Caco-2 (cell line): ENCODE measurements around the gene SLC16A4. TPM values are rescaled to one million over a fixed set of nuclear protein-coding genes. Genes with fewer than 3 reads are reported as not detected.

Experiments used
- BruUV-seq: library from RNA; stranded (reverse); fragments of 400-500 nt; replicated peaks from 2 replicates; lab custom pipeline; 2021; lab: Mats Ljungman, UMichigan
- CTCF ChIA-PET: fragments of 300-600 bp; sonication (Branson Sonifier 250); formaldehyde crosslinking; loops from one replicate; lab custom pipeline; 2022; ENCODE audit warnings: antibody characterized with exemption; lab: Charles Lee
- POLR2A ChIA-PET: fragments of 300-600 bp; sonication (Branson Sonifier 250); formaldehyde crosslinking; loops from one replicate; lab custom pipeline; 2022; ENCODE audit warnings: antibody characterized with exemption; lab: Charles Lee
- DNase-seq, 2 experiments: peaks; one replicate each; pipeline versions ENCODE4 v3.0.0 to v3.0.0-alpha.2; 2020 to 2022
- H3K27me3 ChIP-seq: replicated peaks from 2 replicates; pipeline ENCODE4 v1.6.0; 2011; ENCODE audit warnings: low read length; ENCODE audit not compliant: control insufficient read depth, insufficient read depth
- H3K36me3 ChIP-seq: 2 replicates; pipeline ENCODE4 v1.5.1; 2011; ENCODE audit warnings: low read length; ENCODE audit not compliant: control insufficient read depth, insufficient read depth
- H3K4me1 ChIP-seq: fragments of 250-450 bp; sonication (Bioruptor Pico); 2 replicates; pipeline ENCODE4 v1.5.1; 2020; ENCODE audit warnings: mild to moderate bottlenecking
- H3K4me3 ChIP-seq: 2 replicates; pipeline ENCODE4 v1.5.1; 2011; ENCODE audit warnings: low read depth, mild to moderate bottlenecking, control low read depth, low read length
- H3K9me3 ChIP-seq: fragments of 250-450 bp; sonication (Bioruptor Pico); 2 replicates; pipeline ENCODE4 v1.5.1; 2020; ENCODE audit warnings: mild to moderate bottlenecking, moderate library complexity
- H3K27ac Mint-ChIP-seq: one replicate; pipeline ENCODE4 v1.8.0; 2022; ENCODE audit warnings: mixed read lengths; ENCODE audit not compliant: unreplicated experiment
- H3K27me3 Mint-ChIP-seq: one replicate; pipeline ENCODE4 v1.8.0; 2022; ENCODE audit warnings: mixed read lengths; ENCODE audit not compliant: insufficient read depth, unreplicated experiment
- H3K36me3 Mint-ChIP-seq: one replicate; pipeline ENCODE4 v1.8.0; 2022; ENCODE audit warnings: mild to moderate bottlenecking, mixed read lengths; ENCODE audit not compliant: insufficient read depth, unreplicated experiment
- H3K4me1 Mint-ChIP-seq: one replicate; pipeline ENCODE4 v1.8.0; 2022; ENCODE audit warnings: low read depth, mixed read lengths; ENCODE audit not compliant: unreplicated experiment
- H3K4me3 Mint-ChIP-seq: one replicate; pipeline ENCODE4 v1.8.0; 2022; ENCODE audit warnings: mild to moderate bottlenecking, moderate library complexity, mixed read lengths; ENCODE audit not compliant: unreplicated experiment
- H3K9me3 Mint-ChIP-seq: one replicate; pipeline ENCODE4 v1.8.0; 2022; ENCODE audit warnings: mixed read lengths; ENCODE audit not compliant: unreplicated experiment
- CTCF ChIP-seq, 2 experiments: fragments of 200-600 bp in 1 of 2; IDR thresholded peaks; 1 replicate in 1 of 2; 2 replicates in 1 of 2; pipeline versions ENCODE4 v1.5.1 to v1.8.0; 2011 to 2022; ENCODE audit warnings: antibody characterized with exemption in 1 of 2, control low read depth in 1 of 2, inconsistent platforms in 1 of 2, low read depth in 1 of 2, low read length in 1 of 2, mild to moderate bottlenecking in 1 of 2, moderate library complexity in 1 of 2; ENCODE audit not compliant: insufficient read depth in 1 of 2, severe bottlenecking in 1 of 2, unreplicated experiment in 1 of 2
- intact Hi-C: fragments of 100-400 bp; cut with micrococcal nuclease; formaldehyde crosslinking; loops from one replicate; pipeline ENCODE4 v1.10.0; 2022; ENCODE audit not compliant: unreplicated experiment
- total RNA-seq: library from RNA; stranded (reverse); gene quantifications from 2 replicates; pipeline ENCODE4 v1.2.3, GENCODE V29; 2022

Gene SLC16A4
- total RNA-seq, 1 experiment from 2014 or later: 9.3 TPM

- Mint-ChIP-seq H3K4me3 (no peak overlapping the region), H3K4me1 (peaks cover 14% of the 10 kb centered on the region), H3K9me3 (no peaks in the 10 kb centered on the region), H3K27me3 (no peaks in the 10 kb centered on the region), H3K36me3 (peaks cover 59% of the 10 kb centered on the region), H3K27ac (no peak overlapping the region)
- no peak overlapping the region for H3K4me3 ChIP-seq
- H3K9me3 ChIP-seq: no peaks in the 10 kb centered on the region
- intact Hi-C loops: no loop called here
- H3K4me1 ChIP-seq: peaks cover 6% of the 10 kb centered on the region; the same call in 1 of the 2 replicates
- BruUV-seq: no TSS peak
- POLR2A ChIA-PET: no interaction called here
- CTCF ChIA-PET: no interaction called here
- DNase-seq: no peak
- no peak for TF ChIP-seq CTCF (IDR thresholded peaks at IDR 0.05; ENCODE audit: insufficient read depth in 1 of 2, low read depth in 1 of 2, low read length in 1 of 2, severe bottlenecking in 1 of 2, unreplicated experiment in 1 of 2)
- no peaks in the 10 kb centered on the region for H3K36me3 ChIP-seq
- H3K27me3 ChIP-seq: no peaks in the 10 kb centered on the region
These were observed 49.5 kb downstream of the SLC16A4 start for GRCh38 chr1:110341146-110341871.

DNA sequence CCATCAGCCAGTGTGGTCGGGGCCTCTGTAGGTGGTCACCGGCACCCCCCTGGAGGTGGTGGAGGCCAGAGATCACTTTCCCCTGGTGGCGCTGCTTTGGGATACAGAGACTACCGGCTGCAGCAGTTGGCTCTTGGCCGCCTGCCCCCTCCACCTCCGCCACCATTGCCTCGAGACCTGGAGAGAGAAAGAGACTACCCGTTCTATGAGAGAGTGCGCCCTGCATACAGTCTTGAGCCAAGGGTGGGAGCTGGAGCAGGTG, 50.7 kb downstream of the SLC16A4 start:
- H3K4me3 Mint-ChIP-seq: no peak overlapping the region
- peaks cover 17% of the 10 kb centered on the region; the same call in 1 of the 2 replicates for H3K4me1 ChIP-seq
- TSS peak; percentile 16 for BruUV-seq
- TF ChIP-seq CTCF (IDR thresholded peaks at IDR 0.05; ENCODE audit: insufficient read depth in 1 of 2, low read depth in 1 of 2, low read length in 1 of 2, severe bottlenecking in 1 of 2, unreplicated experiment in 1 of 2): no peak
- H3K27me3 Mint-ChIP-seq: no peaks in the 10 kb centered on the region
- peaks cover 15% of the 10 kb centered on the region for H3K4me1 Mint-ChIP-seq
- H3K36me3 ChIP-seq: no peaks in the 10 kb centered on the region
- peaks cover 50% of the 10 kb centered on the region for H3K36me3 Mint-ChIP-seq
- H3K27me3 ChIP-seq: no peaks in the 10 kb centered on the region
- POLR2A ChIA-PET: no interaction called here
- CTCF ChIA-PET: no interaction called here
- peak overlapping the region; percentile 92 for H3K4me3 ChIP-seq
- DNase-seq: peak in 1 of 2 experiments; percentile 26
- H3K9me3 Mint-ChIP-seq: no peaks in the 10 kb centered on the region
- no peaks in the 10 kb centered on the region for H3K9me3 ChIP-seq
- intact Hi-C loops: no loop called here
- no peak overlapping the region for H3K27ac Mint-ChIP-seq

GRCh38 chr1:110339407-110340206, 51.2 kb downstream of the SLC16A4 start:
- Mint-ChIP-seq H3K4me1 (peaks cover 15% of the 10 kb centered on the region), H3K9me3 (no peaks in the 10 kb centered on the region), H3K4me3 (no peak overlapping the region), H3K36me3 (peaks cover 49% of the 10 kb centered on the region), H3K27ac (no peak overlapping the region), H3K27me3 (no peaks in the 10 kb centered on the region)
- Histone ChIP-seq H3K27me3 (no peaks in the 10 kb centered on the region), H3K9me3 (no peaks in the 10 kb centered on the region), H3K4me3 (peak overlapping the region; percentile 92), H3K36me3 (no peaks in the 10 kb centered on the region), H3K4me1 (peaks cover 18% of the 10 kb centered on the region; the same call in 1 of the 2 replicates)
- ChIA-PET POLR2A (interaction anchor here (0.8 to 2.1 kb wide), 7 partner anchors 9 to 156 kb away, joined by 3 to 8 read pairs (median 5); partner anchors contain the start of genes KCNC4 and SLC16A4), CTCF (interaction anchor here (0.9 to 2.1 kb wide), 9 partner anchors 11 to 143 kb away, joined by 4 to 11 read pairs (median 8); no protein-coding TSS in a partner anchor)
- peak; percentile 14 to 32 for TF ChIP-seq CTCF (IDR thresholded peaks at IDR 0.05; ENCODE audit: insufficient read depth in 1 of 2, low read depth in 1 of 2, low read length in 1 of 2, severe bottlenecking in 1 of 2, unreplicated experiment in 1 of 2)
- peak; percentile 53 to 56 for DNase-seq
- BruUV-seq: no TSS peak
- intact Hi-C loops: loop anchor here (5.0 to 10.0 kb wide), 2 partner anchors 53 to 125 kb away; partner anchors contain the start of gene SLC16A4
